IPS-18c (cell line): ENCODE measurements around the gene SLC47A1.
A peak's percentile ranks its signal among the peaks of the same experiment; 100 is the strongest.
"Not testable (repeated sequence)": the region's sequence is repeated elsewhere in the genome, so short reads cannot be mapped to it uniquely, and the experiment has no call there.

Experiments used
- H3K4me3 ChIP-seq: 2 replicates; pipeline ENCODE4 v1.7.0; 2013; ENCODE audit warnings: low read depth, mild to moderate bottlenecking, low read length, moderate library complexity; ENCODE audit not compliant: insufficient read depth
- H3K9me3 ChIP-seq: one replicate; pipeline ENCODE4 v1.6.1; 2013; ENCODE audit warnings: mild to moderate bottlenecking, low read length, moderate library complexity; ENCODE audit not compliant: control insufficient read depth, insufficient read depth

SLC47A1 gene

DNA sequence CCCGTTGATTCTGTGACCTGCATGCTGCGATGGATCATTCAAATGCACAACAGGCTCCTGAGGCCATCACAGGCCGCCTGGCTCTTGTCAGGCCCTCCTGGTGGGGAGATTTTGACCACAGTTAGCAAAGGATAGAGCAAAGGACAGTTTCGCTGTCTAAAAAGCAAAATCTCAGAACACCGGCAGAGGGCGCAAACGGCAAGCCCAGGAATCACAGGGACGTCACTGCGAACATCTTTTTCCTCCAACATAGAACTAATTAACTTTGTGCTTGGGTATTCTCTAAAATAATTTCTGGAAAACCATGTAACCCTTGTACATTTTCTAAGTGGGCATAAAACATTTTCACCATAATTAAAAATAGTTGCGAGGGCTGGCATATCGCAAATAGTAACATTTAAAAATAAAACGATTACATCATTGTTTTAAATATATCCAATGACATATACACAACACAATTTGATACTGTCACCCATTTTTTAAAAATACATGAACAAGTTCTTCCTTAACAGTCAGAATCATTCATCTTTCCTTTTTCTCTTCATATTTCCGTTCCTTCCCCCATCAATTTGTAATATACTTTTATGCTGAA, 19.7 kb upstream of the SLC47A1 start:
- Histone ChIP-seq H3K9me3 (no peaks in the 10 kb centered on the region), H3K4me3 (no peak overlapping the region)

DNA sequence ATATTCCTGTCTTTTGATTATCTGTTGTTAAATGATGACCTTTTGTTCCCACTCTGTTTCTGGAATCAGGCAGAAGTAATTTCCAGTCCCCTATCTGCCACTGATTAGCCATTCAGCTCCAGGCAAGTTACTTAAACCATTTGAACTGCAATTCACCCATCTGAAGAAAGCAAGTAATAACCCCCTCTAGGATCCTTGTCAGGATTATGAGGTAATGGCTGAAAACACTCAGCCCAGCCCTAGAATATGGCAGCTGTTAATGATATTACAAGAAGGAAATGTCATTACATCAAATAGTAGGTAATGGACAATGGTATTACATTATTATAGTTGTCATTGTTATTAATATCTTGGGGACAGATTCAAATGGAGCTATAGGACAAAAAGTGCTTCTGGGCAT, 16.0 kb upstream of the SLC47A1 start:
- no peaks in the 10 kb centered on the region for H3K9me3 ChIP-seq

DNA sequence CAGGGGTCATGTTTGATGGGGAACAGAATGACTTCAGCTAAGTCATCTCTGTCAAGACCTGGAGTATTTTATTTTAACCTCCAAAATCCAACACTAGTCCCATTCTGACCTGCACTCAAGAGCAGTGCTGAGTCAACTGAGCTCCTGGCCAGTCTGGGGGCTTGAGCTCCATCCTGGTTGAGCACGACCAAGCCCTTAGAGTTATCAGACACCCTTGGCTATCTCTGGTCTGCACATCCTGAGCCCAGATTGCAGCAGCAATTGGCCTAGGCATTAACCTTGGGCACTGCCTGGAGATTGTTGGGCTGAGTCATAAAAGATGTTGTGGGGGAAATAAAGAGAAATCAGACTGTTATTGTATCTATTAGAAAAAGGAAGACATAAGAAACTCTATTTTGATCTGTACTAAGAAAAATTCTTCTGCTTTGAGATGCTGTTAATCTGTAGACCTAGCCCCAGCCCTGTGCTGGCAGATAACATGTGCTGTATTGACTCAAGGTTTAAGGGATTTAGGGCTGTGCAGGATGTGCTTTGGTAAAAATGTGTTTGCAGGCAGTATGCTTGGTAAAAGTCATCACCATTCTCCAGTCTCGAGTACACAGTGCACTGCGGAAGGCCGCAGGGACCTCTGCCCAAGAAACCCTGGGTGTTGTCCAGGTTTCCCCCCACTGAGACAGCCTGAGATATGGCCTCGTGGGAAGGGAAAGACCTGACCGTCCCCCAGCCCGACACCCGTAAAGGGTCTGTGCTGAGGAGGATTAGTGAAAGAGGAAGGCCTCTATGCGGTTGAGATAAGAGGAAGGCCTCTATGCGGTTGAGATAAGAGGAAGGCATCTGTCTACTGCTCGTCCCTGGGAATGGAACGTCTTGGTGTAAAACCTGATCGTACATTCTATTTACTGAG, 14.0 kb upstream of the SLC47A1 start:
- H3K4me3 ChIP-seq, H3K9me3 ChIP-seq: not testable (repeated sequence)

More for the DNA sequence above, 16.0 kb upstream of the SLC47A1 start:
- H3K4me3 ChIP-seq: no peak overlapping the region

DNA sequence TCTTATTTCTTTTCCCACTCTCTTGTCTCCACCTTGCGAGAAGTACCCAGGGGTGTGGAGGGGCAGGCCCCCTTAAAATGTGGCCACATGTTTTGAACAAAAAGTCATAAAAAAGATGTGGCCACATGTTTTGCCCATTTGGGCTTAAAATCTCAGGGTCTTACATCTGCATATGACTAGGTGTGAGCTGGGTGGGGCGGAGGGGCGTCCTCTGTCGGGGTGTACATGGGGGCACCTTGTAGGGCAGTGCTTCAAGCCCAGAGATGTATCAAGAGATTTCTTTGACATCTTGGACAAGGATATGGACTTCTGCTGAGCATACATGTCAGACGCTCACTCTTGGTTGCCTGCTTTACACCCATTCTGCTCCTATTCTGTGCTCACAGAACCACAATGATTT, 13.0 kb upstream of the SLC47A1 start:
- H3K4me3 ChIP-seq: no peak overlapping the region
- no peaks in the 10 kb centered on the region for H3K9me3 ChIP-seq

DNA sequence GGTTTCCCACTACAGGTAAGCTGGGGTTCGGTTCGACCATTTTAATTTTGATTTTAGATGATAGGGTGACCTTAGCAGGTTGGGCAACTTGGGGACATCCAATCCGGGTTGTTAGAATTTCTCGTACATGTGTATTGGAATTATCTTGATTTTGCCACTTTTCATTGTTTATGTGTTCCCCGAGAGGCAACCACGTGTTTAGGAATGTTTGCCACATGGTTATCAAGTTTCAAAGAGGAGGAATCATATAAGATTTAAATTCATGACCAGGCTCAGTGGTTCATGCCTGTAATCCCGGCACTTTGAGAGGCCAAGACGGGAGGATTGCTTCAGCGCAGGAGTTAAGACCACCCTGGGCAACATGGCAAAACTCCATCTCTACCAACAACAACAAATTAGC, 10.0 kb upstream of the SLC47A1 start:
- no peaks in the 10 kb centered on the region for H3K9me3 ChIP-seq

DNA sequence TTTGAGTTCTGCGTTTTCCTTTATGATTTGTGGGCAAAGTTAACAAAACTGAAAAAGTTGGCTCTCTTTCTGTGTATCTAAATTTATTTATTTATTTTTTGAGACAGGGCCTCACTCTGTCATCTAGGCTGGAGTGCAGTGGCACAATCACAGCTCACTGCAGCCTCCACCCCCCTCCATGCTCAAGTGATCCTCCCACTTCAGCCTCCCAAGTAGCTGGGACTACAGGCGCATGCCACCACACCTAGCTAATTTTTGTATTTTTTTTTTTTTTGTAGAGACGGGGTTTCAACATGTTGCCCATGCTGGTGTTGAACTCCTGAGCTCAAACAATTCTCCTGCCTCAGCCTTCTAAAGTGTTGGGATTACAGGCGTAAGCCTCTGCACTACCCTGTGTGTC, 6.7 kb upstream of the SLC47A1 start:
- not testable (repeated sequence) for H3K4me3 ChIP-seq, H3K9me3 ChIP-seq

More for the DNA sequence above, 10.0 kb upstream of the SLC47A1 start:
- H3K4me3 ChIP-seq: no peak overlapping the region

DNA sequence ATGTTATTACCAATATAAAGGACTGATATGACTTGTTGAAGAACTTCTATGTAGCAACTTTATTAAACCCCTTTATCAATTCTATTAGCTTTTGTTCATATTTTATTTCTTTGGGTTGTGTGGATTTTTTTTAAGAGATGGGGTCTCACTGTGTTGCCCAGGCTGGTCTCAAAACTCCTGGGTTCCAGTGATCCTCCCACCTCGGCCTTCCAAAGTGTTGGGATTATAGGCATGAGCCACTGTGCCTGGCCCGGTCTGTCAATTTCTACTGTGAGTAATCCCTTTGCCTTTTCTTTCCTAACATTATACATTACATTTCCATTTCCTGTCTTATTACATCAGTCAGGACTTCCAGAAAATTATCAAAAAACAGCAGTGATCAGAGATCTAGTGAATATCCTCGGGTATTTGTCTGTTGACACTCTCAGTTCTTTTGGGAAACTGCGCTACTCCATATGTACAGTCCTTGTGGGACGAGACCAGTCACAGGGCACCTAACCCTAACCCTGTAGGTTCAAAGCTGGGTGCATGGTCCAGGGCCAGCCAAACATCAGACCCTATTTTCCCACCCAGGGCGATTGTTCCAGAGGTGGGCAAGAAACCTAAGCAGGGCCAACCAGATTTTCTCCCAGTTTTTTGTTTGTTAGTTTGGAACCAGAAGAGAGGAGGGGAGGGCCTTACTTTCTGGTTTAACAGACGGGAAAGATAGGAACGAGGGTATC, 1.7 kb upstream of the SLC47A1 start:
- H3K9me3 ChIP-seq: no peaks in the 10 kb centered on the region
- no peak overlapping the region for H3K4me3 ChIP-seq

DNA sequence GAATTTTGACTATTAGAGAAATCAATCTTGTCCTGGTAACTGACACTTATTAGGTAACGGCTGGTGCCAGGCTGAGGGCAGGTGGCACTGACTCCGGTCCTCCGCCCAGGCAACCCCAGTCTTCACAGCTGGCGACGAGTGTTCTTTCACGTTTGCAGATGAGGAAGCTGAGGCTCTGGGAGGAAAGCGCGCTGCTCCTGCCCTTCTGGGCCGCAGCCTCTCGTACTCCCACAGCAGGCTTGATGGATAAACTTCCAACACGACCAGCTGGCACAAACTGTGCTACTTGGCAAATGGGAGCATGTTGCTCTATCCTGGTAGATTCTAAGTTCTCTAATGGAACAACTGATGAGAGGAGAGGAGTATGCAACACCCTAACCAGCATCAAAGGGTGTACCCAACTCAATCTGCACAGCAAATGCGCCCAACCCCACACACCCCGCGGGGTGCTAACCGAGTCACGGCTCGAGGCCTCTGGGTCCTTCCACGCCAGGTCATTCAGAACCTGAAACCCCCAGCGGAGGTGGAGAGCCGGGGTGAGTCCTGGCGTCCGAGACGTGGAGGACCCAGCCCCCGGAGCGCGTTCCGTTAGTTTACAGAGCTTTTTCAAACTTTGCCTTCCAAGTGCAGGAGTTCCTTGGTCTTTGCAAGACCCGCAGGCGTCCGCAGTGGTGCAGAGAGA, 477 bp upstream of the SLC47A1 start:
- Histone ChIP-seq H3K4me3 (peak overlapping the region; percentile 71), H3K9me3 (no peaks in the 10 kb centered on the region)

DNA sequence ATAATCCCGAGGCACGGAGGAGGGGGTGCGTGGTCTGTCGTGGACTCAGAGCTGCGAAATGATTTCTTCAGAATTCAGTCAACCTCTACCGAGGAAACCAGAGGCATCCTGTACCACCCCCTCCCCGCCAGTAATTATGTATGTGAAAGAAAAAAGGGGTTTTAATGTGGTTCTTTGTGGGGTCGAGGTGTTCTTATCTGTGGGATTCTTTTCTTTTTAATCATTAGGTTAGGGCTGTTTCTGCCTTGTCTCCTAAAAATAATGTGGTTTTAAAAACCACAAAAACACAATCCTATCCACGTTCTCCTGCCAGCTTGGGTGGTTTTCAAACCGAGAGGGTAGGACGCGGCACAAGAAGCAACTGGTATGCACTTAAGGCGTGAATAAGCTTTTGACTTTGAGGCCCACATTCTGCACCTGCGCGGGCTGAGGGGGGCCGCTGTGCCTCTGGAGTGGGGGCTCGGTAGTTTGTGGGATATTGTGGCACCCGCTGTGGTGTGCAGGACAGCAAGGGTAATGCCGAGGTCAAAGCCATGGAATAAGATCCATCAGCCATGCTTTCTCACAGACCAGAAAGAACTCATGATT, 1.0 kb downstream of the SLC47A1 start:
- H3K4me3 ChIP-seq: peak overlapping the region; percentile 71; the same call in 1 of the 2 replicates
- H3K9me3 ChIP-seq: no peaks in the 10 kb centered on the region

DNA sequence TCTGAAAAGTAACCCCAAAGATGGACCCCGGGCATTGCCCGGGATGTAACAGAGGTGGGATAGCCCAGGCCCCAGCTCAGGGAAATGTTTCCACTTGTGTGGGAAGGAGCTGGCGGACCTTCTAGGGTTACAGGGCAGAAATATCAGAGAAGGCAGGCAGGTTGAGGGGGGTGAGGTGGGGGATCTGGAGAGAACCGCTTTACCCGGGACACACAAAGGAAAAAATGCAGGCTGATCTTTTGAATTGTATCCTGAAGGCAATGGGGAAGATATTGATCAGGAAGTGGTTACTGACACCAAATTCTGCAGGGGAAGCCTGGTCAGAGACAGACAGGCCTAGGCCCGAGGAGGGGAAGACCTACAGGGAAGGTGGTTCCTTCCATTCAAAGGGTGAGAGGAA, 3.5 kb downstream of the SLC47A1 start:
- H3K9me3 ChIP-seq: no peaks in the 10 kb centered on the region
- no peak overlapping the region for H3K4me3 ChIP-seq

DNA sequence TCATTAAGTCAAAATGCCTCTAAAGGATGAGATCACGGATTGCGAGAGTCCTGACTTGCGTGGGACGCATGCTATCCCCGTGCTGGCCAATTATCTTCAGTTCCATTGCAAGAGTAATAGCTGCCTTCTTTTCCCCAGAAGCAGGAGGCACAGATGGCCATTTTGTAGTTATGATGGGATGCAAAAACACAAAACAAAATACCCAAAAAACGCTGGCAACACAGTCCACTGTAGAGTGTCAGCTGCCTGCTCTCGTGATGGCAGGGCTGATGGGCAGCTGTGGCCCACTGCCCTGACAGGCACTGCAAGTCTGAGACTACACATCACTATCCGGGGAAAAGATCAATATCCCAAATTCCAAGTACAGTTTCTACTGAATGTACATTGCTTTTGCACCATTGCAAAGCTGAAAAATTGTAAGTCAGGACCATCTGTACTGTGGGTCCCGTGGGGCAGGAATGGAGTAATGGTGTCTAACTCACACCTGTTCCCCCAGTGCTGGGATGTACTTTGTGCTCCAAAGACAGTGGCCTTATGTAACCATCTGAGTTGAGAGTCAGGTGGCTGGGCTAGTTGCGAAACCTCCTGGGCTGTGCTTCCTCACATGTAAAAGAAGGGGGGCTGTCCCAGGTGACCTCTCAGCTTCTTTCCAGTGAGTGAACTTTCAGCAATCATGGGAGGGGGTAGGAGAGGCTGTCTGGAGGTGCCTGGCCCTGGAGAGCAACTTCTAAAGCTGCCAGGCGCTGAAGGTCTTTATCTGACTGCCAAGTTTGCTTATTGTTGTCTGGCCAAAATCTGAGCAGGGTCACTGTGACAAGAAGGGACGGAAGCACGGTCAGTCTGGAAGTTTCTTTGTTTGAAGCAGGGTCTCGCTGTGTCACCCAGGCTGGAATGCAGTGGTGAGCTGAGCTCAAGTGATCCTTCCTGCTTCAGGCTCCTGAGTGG, 4.7 kb downstream of the SLC47A1 start:
- Histone ChIP-seq H3K4me3 (no peak overlapping the region), H3K9me3 (no peaks in the 10 kb centered on the region)

DNA sequence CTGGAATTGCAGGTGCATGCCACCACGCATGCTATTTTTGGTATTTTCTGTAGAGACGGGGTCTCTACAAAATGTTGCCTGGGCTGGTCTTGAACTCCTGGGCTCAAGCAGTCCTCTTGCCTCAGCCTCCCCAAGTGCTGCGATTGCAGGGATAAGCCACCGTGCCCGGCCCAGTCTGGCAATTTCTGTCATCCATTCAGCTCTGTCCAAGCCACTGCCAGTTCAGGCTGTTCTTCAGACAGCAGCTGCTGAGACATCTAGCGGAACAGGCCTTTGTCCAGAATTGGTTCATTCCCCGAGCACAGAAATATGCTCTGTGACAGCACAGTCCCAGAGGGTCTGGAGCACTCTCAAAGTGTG, 5.4 kb downstream of the SLC47A1 start:
- Histone ChIP-seq H3K4me3 (no peak overlapping the region), H3K9me3 (no peaks in the 10 kb centered on the region)

DNA sequence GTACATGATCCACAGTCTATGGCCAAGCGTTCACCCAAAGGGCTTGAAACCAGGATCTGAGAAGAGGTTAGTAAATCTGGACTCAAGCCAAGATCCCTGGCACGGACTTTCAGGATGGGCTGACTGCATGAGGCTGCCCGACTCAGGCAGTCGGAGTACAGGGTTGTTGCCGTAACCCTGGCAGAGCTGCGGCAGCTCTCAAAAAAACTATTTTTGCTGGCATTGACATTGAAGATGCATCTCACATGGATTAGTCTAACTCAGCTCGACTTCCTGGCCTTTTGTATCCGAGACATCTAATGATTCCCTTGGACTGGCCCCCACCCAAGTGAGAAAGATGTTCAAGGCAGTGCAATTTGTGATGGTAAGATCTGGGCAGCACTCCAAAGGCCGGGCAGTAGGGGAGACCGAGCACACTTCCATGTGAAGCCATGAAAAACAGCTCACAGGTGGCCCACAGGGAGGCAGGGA, 6.2 kb downstream of the SLC47A1 start:
- no peak overlapping the region for H3K4me3 ChIP-seq
- H3K9me3 ChIP-seq: peaks cover 2% of the 10 kb centered on the region

DNA sequence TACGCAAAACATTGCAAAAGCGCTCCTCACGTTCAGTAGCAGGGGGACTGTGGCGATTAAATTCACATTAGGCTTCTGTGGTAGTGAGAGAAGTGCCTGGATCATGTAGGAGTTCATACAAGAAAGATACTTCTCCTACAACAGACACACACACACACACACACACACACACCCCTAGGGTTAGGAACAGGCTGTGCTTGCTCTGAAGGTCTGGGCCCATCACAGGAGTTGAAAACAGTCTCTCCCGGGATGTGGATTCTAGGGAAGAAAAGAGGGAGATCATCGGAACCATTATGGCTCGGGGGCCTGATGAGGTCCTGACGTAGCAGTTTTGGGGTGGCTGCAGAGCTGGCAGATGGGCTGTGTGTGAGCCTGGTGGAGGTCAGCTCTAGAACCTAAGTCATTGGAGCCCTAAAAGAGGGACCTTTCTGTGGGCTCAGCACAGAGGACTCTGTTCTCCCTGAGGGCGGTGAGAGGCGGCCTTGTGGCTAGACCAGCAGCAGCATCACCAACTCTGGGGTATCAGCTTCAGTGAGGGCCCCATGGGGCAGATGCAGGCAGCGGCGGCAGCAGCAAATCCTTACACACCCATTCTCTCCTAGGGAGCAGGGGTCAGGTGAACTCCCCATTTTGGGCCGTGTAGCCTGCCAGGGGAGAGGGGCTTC, 7.2 kb downstream of the SLC47A1 start:
- H3K9me3 ChIP-seq: peaks cover 2% of the 10 kb centered on the region
- no peak overlapping the region for H3K4me3 ChIP-seq

DNA sequence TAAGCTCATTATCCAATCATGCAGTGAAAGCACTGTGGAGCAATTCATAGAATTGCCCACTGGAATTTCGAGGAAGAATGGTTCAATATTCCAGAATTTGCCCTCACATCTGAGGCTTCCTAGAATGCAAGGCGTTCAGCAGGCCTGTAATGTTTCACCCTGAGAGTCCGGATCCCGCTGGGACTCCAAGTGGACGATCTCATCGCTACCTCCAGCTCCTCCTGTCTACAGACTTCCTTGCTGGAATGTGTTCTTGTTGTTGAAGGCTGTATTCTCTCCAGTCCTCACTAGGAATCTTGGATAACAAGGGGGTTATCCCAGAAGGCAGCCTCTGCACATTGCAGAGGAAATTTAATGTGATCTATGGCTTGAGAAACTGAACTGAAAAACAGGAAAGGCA, 7.8 kb downstream of the SLC47A1 start:
- H3K9me3 ChIP-seq: peaks cover 2% of the 10 kb centered on the region
- no peak overlapping the region for H3K4me3 ChIP-seq

DNA sequence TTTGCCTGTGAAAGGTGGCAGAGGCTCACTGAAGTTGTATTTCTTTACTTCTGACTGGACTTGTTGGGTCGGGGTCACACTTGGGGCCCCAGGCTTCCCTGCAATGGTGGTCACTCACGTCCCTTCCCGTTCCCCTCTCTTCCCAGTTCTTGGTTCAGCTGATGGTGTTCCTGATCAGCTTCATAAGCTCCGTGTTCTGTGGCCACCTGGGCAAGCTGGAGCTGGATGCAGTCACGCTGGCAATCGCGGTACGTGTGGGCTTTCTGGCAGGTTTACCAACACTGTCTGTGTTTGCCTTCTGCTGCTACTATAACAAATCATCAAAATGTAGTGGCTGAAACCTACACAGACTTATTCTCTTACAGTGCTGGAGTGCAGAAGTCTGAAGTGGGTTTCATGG, 8.6 kb downstream of the SLC47A1 start:
- H3K9me3 ChIP-seq: peaks cover 2% of the 10 kb centered on the region

More for the DNA sequence above, 8.6 kb downstream of the SLC47A1 start:
- no peak overlapping the region for H3K4me3 ChIP-seq
